ENCODE measurements around the gene PRRC2C. TPM values are rescaled to one million over a fixed set of nuclear protein-coding genes. Genes with fewer than 3 reads are reported as not detected.

The PRRC2C gene
- total and polyA plus RNA-seq, 2 of the 4 experiments (the other 2 are of a cell fraction), result 54.0 to 58.3 TPM

DNA sequence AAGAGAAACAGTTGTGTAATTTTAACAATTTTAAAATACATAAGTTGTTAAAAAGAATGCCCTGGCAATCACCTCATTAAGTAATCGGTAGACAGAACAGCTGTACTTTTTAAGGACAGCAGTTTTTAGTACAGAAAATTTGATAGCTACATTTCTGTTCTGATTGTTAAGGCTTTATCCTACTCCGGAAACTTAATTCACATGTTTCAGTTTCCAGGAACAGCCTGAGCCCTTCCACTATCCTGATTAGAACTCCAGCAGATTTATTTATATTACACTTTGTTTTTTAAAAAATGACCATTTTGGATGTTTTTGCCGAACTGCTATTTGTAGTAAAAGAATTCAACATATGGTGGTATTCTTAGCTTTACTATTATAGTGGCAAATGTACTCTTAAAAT, 8.7 kb downstream of the PRRC2C start:
- Histone ChIP-seq H3K23ac (ENCODE audit: low read depth, low read length) (no peak overlapping the region), H4K5ac (ENCODE audit: low read depth, low read length) (no peak overlapping the region), H3K4me3 (ENCODE audit: insufficient read depth, low read depth, low read length) (no peak overlapping the region), H3K56ac (ENCODE audit: extremely low read depth, insufficient read depth, low read length) (no peak overlapping the region), H4K91ac (ENCODE audit: insufficient read depth, low read depth, low read length) (no peak overlapping the region), H3K14ac (replicated peaks; ENCODE audit: low read depth, low read length) (no peak overlapping the region), H2BK15ac (ENCODE audit: low read depth, low read length) (no peak overlapping the region), H3K27ac (ENCODE audit: insufficient read depth, low read length) (no peak overlapping the region), H3K4ac (ENCODE audit: low read depth, low read length) (no peak overlapping the region), H3K27me3 (ENCODE audit: control insufficient read depth, insufficient read depth, low read length) (no peaks in the 10 kb centered on the region), H4K8ac (ENCODE audit: low read depth in 2 of 2, low read length in 2 of 2) (no peak overlapping the region), H3K4me1 (ENCODE audit: control insufficient read depth, insufficient read depth, low read length) (peaks cover 16% of the 10 kb centered on the region), H3K9me3 (ENCODE audit: control insufficient read depth, insufficient read depth, low read length) (no peaks in the 10 kb centered on the region), H3K18ac (ENCODE audit: low read depth, low read length) (no peak overlapping the region), H2BK5ac (ENCODE audit: low read depth, low read length, poor library complexity, severe bottlenecking) (no peak overlapping the region), H2AFZ (replicated peaks; ENCODE audit: low read length, poor library complexity) (no peak overlapping the region), H4K20me1 (ENCODE audit: insufficient read depth, low read length) (peaks cover 88% of the 10 kb centered on the region), H3K4me2 (ENCODE audit: low read depth, low read length) (peak overlapping the region; percentile 47; the same call in 1 of the 2 replicates), H3K9ac (ENCODE audit: low read depth, low read length) (no peak overlapping the region), H2BK20ac (ENCODE audit: low read depth, low read length) (no peak overlapping the region), H2AK5ac (ENCODE audit: low read depth, low read length) (no peak overlapping the region), H3K9me1 (ENCODE audit: insufficient read depth, low read length) (peaks cover 22% of the 10 kb centered on the region), H2AK9ac (replicated peaks; ENCODE audit: low read depth, low read length, poor library complexity) (no peak overlapping the region), H2BK120ac (ENCODE audit: low read depth, low read length) (no peak overlapping the region), H3K36me3 (ENCODE audit: control insufficient read depth, insufficient read depth, low read length) (peaks cover 6% of the 10 kb centered on the region), H3K79me1 (ENCODE audit: low read depth in 1 of 2, low read length in 2 of 2) (peaks cover 0 to 44% of the 10 kb centered on the region in 2 experiments; a peak in 3 of 4 replicates)
- no peak for DNase-seq
- BruUV-seq (replicated peaks), result no TSS peak
- CTCF ChIA-PET, result interaction anchor here (1.0 kb wide), 1 partner anchor 9 kb away, joined by 3 read pairs; the partner anchor contains the start of gene PRRC2C
- intact Hi-C loops (cut with micrococcal nuclease), result no loop called here
- dilution Hi-C loops (cut with HindIII; ENCODE audit: low sequenced_read_pairs, unreplicated experiment), result no loop called here
- WGBS, 2 experiments (ENCODE audit: extremely low coverage in 2 of 2, insufficient read length in 1 of 2), result 20% methylated on average over 1 of the region's 3 CpGs; no CpG with 5 or more reads in 1 of the 2 experiments
- TF ChIP-seq RFX5 (IDR thresholded peaks at IDR 0.05; ENCODE audit: low read depth, low read length) (no peak), CEBPB (IDR thresholded peaks at IDR 0.05; ENCODE audit: low read depth, low read length) (no peak), MAZ (IDR thresholded peaks at IDR 0.05; ENCODE audit: borderline replicate concordance, low read depth, low read length) (no peak), FOS (IDR thresholded peaks at IDR 0.05; ENCODE audit: low read depth, low read length) (no peak), CHD1 (IDR thresholded peaks at IDR 0.05; ENCODE audit: low read depth, low read length) (no peak)
- TF ChIP-seq, protein P1, sequence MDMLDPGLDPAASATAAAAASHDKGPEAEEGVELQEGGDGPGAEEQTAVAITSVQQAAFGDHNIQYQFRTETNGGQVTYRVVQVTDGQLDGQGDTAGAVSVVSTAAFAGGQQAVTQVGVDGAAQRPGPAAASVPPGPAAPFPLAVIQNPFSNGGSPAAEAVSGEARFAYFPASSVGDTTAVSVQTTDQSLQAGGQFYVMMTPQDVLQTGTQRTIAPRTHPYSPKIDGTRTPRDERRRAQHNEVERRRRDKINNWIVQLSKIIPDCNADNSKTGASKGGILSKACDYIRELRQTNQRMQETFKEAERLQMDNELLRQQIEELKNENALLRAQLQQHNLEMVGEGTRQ (IDR thresholded peaks at IDR 0.05; ENCODE audit: low read depth, low read length), result no peak
- TF ChIP-seq, protein P2, sequence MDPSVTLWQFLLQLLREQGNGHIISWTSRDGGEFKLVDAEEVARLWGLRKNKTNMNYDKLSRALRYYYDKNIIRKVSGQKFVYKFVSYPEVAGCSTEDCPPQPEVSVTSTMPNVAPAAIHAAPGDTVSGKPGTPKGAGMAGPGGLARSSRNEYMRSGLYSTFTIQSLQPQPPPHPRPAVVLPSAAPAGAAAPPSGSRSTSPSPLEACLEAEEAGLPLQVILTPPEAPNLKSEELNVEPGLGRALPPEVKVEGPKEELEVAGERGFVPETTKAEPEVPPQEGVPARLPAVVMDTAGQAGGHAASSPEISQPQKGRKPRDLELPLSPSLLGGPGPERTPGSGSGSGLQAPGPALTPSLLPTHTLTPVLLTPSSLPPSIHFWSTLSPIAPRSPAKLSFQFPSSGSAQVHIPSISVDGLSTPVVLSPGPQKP (IDR thresholded peaks at IDR 0.05; ENCODE audit: borderline replicate concordance, low read depth, low read length), result no peak
- in situ Hi-C loops (cut with MboI; ENCODE audit: low sequenced_read_pairs), result no loop called here
- peak; percentile 29 for ATAC-seq (ENCODE audit: low read depth)
- POLR2A ChIA-PET (ENCODE audit: unreplicated experiment), result no interaction called here

All from IMR-90 (cell line).